Keratinocyte (primary cell): ENCODE data around the gene ATP7B.

Experiments
- CTCF ChIP-seq, 3 experiments: IDR thresholded peaks in 1 of 3; conservative IDR thresholded peaks in 1 of 3; optimal IDR thresholded peaks in 1 of 3; 2 replicates in 2 of 3; 3 replicates in 1 of 3; pipeline versions ENCODE3 to v1.5.1; 2011; ENCODE audit warnings: low read length in 3 of 3, mild to moderate bottlenecking in 3 of 3, moderate library complexity in 2 of 3, control low read depth in 1 of 3, inconsistent platforms in 1 of 3; ENCODE audit not compliant: insufficient read depth in 2 of 3; ENCODE audit errors: extremely low read depth in 1 of 3
- EZH2 ChIP-seq: IDR thresholded peaks from one replicate; pipeline ENCODE4 v1.6.1; 2012; ENCODE audit warnings: inconsistent platforms, mild to moderate bottlenecking, low read length, moderate library complexity

DNA sequence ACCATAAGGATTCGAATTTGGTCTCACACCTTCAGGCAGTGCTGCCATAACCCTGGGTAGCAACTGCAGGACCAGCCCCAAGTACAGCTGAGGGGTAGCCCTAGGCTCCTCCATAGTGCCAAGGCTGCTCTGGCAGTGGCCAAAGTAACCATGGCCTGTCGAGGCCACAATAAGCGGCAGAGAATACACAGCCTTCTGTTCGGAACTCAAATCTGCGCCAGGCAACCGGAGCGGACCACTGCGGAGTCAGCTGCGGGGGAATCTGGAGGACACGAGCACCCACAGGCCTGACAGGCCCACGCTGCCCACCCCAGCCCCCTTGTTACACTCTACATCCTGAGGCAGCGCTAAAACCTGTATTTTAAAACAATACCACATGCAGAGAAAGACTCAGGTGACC is 100.7 kb downstream of the ATP7B start:
- TF ChIP-seq CTCF (optimal IDR thresholded peaks at IDR 0.05 in 1 of 3, IDR thresholded peaks at IDR 0.05 in 1 of 3, conservative IDR thresholded peaks at IDR 0.05 in 1 of 3; ENCODE audit: extremely low read depth in 1 of 3, insufficient read depth in 2 of 3, low read length in 3 of 3) (no peak), EZH2 (no peak)
